ENCODE results near the gene KCNJ15.

DNA sequence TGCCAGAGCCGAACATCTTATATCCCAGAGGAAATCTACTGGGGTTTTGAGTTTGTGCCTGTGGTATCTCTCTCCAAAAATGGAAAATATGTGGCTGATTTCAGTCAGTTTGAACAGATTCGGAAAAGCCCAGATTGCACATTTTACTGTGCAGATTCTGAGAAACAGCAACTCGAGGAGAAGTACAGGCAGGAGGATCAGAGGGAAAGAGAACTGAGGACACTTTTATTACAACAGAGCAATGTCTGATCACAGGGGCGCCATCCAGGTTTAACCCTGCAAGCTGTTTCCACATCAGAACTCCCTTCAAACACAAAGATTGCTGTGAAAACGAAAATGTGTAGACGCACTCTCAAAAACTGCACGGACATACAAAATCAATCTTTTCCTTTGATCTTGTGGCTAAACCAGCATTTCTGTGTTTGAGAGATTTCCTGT is 43.4 kb downstream of the KCNJ15 start:
- TF ChIP-seq, protein P1, sequence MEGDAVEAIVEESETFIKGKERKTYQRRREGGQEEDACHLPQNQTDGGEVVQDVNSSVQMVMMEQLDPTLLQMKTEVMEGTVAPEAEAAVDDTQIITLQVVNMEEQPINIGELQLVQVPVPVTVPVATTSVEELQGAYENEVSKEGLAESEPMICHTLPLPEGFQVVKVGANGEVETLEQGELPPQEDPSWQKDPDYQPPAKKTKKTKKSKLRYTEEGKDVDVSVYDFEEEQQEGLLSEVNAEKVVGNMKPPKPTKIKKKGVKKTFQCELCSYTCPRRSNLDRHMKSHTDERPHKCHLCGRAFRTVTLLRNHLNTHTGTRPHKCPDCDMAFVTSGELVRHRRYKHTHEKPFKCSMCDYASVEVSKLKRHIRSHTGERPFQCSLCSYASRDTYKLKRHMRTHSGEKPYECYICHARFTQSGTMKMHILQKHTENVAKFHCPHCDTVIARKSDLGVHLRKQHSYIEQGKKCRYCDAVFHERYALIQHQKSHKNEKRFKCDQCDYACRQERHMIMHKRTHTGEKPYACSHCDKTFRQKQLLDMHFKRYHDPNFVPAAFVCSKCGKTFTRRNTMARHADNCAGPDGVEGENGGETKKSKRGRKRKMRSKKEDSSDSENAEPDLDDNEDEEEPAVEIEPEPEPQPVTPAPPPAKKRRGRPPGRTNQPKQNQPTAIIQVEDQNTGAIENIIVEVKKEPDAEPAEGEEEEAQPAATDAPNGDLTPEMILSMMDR (IDR thresholded peaks at IDR 0.05 in 2 of 3, conservative IDR thresholded peaks at IDR 0.05 in 1 of 3; ENCODE audit: borderline replicate concordance in 1 of 3, insufficient read depth in 1 of 3, low read depth in 2 of 3, low read length in 2 of 3) = no peak
- TF ChIP-seq, protein P2, sequence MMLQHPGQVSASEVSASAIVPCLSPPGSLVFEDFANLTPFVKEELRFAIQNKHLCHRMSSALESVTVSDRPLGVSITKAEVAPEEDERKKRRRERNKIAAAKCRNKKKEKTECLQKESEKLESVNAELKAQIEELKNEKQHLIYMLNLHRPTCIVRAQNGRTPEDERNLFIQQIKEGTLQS (IDR thresholded peaks at IDR 0.05) = no peak
- no peak for TF ChIP-seq YY1 (IDR thresholded peaks at IDR 0.05; ENCODE audit: extremely low read depth, insufficient replicate concordance, low read depth, low read length)
- TF ChIP-seq REST (IDR thresholded peaks at IDR 0.05; ENCODE audit: low read depth) = no peak
- no peak for TF ChIP-seq POLR2A (IDR thresholded peaks at IDR 0.05; ENCODE audit: borderline replicate concordance, extremely low read depth, insufficient read depth, insufficient read length)
- TF ChIP-seq EZH2 (IDR thresholded peaks at IDR 0.05) = no peak
- no peak for TF ChIP-seq CEBPB (IDR thresholded peaks at IDR 0.05; ENCODE audit: low read depth)
- TF ChIP-seq EZH2phosphoT487 (IDR thresholded peaks at IDR 0.05; ENCODE audit: borderline replicate concordance) = no peak
- TF ChIP-seq POLR2AphosphoS5 (IDR thresholded peaks at IDR 0.05; ENCODE audit: low read depth, low read length) = no peak
- no peak for TF ChIP-seq SP1 (IDR thresholded peaks at IDR 0.05; ENCODE audit: low read depth)

Data from HCT116 (cell line).